RCC 7860 (cell line): ENCODE data around the gene ARHGEF9.
"Not testable (repeated sequence)": the region's sequence is repeated elsewhere in the genome, so short reads cannot be mapped to it uniquely, and the experiment has no call there.

Experiments
- DNase-seq: peaks from one replicate; pipeline ENCODE4 v3.0.0-alpha.2; 2015; ENCODE audit warnings: low spot score
- FAIRE-seq: peaks from 2 replicates; lab custom pipeline; 2012; peaks lifted over from hg19 to GRCh38; lab: Jason Lieb, UNC

ARHGEF9 gene

GRCh38 chrX:63664741-63665140 is 120.3 kb downstream of the ARHGEF9 start:
- FAIRE-seq (no peak), DNase-seq (no peak)

GRCh38 chrX:63664083-63664482 is 120.9 kb downstream of the ARHGEF9 start:
- FAIRE-seq: no peak
- no peak for DNase-seq

GRCh38 chrX:63661676-63662075 is 123.3 kb downstream of the ARHGEF9 start:
- no peak for FAIRE-seq
- no peak for DNase-seq

- no peak for FAIRE-seq
- DNase-seq: no peak
Observed at GRCh38 chrX:63658920-63659319, 126.1 kb downstream of the ARHGEF9 start.

GRCh38 chrX:63657821-63658220 is 127.2 kb downstream of the ARHGEF9 start:
- no peak for FAIRE-seq
- DNase-seq: no peak

GRCh38 chrX:63656871-63657580 is 128.0 kb downstream of the ARHGEF9 start:
- DNase-seq: no peak

GRCh38 chrX:63652086-63652765 is 132.8 kb downstream of the ARHGEF9 start:
- no peak for FAIRE-seq
- no peak for DNase-seq

More at GRCh38 chrX:63656871-63657580, 128.0 kb downstream of the ARHGEF9 start:
- FAIRE-seq: no peak

- FAIRE-seq, DNase-seq: not testable (repeated sequence)
Observed at GRCh38 chrX:63645748-63646147, 139.3 kb downstream of the ARHGEF9 start.

- FAIRE-seq (no peak), DNase-seq (no peak)
Observed at GRCh38 chrX:63635750-63636149, 149.3 kb downstream of the ARHGEF9 start.

- DNase-seq (no peak), FAIRE-seq (no peak)
Observed at GRCh38 chrX:63613531-63614028, 171.4 kb downstream of the ARHGEF9 start.

GRCh38 chrX:63585936-63586335 is 199.1 kb downstream of the ARHGEF9 start:
- DNase-seq (no peak), FAIRE-seq (no peak)
